ENCODE data around the gene TMEM39A. TPM values are rescaled to one million over a fixed set of nuclear protein-coding genes. Genes with fewer than 3 reads are reported as not detected.

Gene TMEM39A
- total RNA-seq, 1 experiment from 2014 or later = 46.8 TPM

DNA sequence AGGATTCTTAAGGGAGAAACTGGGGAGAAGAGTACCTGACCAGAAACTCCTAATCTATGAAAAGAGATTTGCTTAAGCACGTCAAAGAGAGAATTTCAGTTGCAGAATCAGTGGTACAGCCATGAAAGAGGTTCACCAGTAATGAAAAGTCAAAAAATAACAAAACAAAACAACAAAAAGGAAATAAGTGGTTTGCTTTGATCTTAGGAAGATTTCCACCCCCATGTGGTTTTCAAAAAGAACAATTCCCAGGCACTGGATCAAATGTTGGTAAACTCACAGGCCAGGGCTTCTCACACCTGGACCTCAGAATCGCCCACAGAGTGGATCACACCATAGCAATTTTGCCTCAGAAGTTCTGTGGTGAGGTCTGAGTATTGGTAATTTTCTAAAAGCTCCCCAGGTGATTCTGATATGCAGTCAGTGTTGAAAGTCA lies 67.5 kb downstream of the TMEM39A start:
- Histone ChIP-seq H3K4me1 (replicated peaks; ENCODE audit: insufficient read depth) (no peaks in the 10 kb centered on the region), H3K27me3 (ENCODE audit: insufficient read depth, low read depth) (no peaks in the 10 kb centered on the region), H3K79me2 (ENCODE audit: low read depth) (no peaks in the 10 kb centered on the region), H3F3A (ENCODE audit: insufficient read depth, low read depth) (no peaks in the 10 kb centered on the region), H3K36me3 (ENCODE audit: low read depth) (no peaks in the 10 kb centered on the region), H3K9me3 (ENCODE audit: insufficient read depth, low read depth) (no peaks in the 10 kb centered on the region), H3K9me2 (ENCODE audit: insufficient read depth) (no peaks in the 10 kb centered on the region), H4K20me1 (ENCODE audit: insufficient read depth) (no peaks in the 10 kb centered on the region), H3K4me2 (no peak overlapping the region), H2AFZ (no peak overlapping the region), H3K27ac (no peak overlapping the region), H3K4me3 (no peak overlapping the region)
- no TSS peak for BruUV-seq (replicated peaks)
- ChIA-PET POLR2A (ENCODE audit: unreplicated experiment) (no interaction called here), CTCF (no interaction called here)
- intact Hi-C loops (cut with micrococcal nuclease; ENCODE audit: unreplicated experiment) = no loop called here
- DNase-seq = no peak
- TF ChIP-seq EZH2 (IDR thresholded peaks at IDR 0.05; ENCODE audit: low read depth) = no peak
- TF ChIP-seq, protein P1, sequence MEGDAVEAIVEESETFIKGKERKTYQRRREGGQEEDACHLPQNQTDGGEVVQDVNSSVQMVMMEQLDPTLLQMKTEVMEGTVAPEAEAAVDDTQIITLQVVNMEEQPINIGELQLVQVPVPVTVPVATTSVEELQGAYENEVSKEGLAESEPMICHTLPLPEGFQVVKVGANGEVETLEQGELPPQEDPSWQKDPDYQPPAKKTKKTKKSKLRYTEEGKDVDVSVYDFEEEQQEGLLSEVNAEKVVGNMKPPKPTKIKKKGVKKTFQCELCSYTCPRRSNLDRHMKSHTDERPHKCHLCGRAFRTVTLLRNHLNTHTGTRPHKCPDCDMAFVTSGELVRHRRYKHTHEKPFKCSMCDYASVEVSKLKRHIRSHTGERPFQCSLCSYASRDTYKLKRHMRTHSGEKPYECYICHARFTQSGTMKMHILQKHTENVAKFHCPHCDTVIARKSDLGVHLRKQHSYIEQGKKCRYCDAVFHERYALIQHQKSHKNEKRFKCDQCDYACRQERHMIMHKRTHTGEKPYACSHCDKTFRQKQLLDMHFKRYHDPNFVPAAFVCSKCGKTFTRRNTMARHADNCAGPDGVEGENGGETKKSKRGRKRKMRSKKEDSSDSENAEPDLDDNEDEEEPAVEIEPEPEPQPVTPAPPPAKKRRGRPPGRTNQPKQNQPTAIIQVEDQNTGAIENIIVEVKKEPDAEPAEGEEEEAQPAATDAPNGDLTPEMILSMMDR (conservative IDR thresholded peaks at IDR 0.05) = no peak

DNA sequence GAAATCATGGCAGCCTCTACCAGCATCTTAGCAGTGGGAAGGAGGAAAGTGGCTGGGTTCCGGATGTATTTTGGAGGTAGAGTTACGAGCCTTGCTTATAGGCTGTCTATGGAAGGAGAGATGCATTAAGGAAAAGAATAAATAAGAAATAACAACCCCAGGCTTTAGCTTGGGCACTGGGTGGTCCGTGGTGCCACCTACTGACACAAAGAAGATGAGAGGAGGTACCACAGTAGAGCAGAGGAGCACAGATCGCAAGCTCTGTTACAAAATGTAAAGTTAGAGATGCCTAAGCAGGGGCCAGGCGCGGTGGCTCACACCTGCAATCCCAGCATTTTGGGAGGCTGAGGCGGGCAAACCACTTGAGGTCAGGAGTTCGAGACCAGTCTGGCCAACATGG lies 74.8 kb downstream of the TMEM39A start:
- no peak overlapping the region for H3K4me3 ChIP-seq
- H4K20me1 ChIP-seq (ENCODE audit: insufficient read depth) = no peaks in the 10 kb centered on the region
- H3K27ac ChIP-seq = no peak overlapping the region
- no peaks in the 10 kb centered on the region for H3K4me1 ChIP-seq (replicated peaks; ENCODE audit: insufficient read depth)
- H3K9me2 ChIP-seq (ENCODE audit: insufficient read depth) = no peaks in the 10 kb centered on the region
- H3K4me2 ChIP-seq = no peak overlapping the region
- intact Hi-C loops (cut with micrococcal nuclease; ENCODE audit: unreplicated experiment) = loop anchor here (1.0 to 10.0 kb wide), 5 partner anchors 114 to 504 kb away; partner anchors contain the start of genes B4GALT4 and TEX55
- H3K9me3 ChIP-seq (ENCODE audit: insufficient read depth, low read depth) = no peaks in the 10 kb centered on the region
- POLR2A ChIA-PET (ENCODE audit: unreplicated experiment) = no interaction called here
- peak in 1 of 2 experiments; percentile 59 for DNase-seq
- H3K36me3 ChIP-seq (ENCODE audit: low read depth) = no peaks in the 10 kb centered on the region
- BruUV-seq (replicated peaks) = no TSS peak
- CTCF ChIA-PET = interaction anchor here (0.6 to 1.6 kb wide), 6 partner anchors 26 to 505 kb away, joined by 3 to 22 read pairs (median 4); partner anchors contain the start of gene B4GALT4
- H3K27me3 ChIP-seq (ENCODE audit: insufficient read depth, low read depth) = no peaks in the 10 kb centered on the region
- no peak overlapping the region for H2AFZ ChIP-seq
- no peaks in the 10 kb centered on the region for H3K79me2 ChIP-seq (ENCODE audit: low read depth)
- TF ChIP-seq, protein P1 (conservative IDR thresholded peaks at IDR 0.05) = peak; percentile 69
- TF ChIP-seq EZH2 (IDR thresholded peaks at IDR 0.05; ENCODE audit: low read depth) = no peak
- no peaks in the 10 kb centered on the region for H3F3A ChIP-seq (ENCODE audit: insufficient read depth, low read depth)

DNA sequence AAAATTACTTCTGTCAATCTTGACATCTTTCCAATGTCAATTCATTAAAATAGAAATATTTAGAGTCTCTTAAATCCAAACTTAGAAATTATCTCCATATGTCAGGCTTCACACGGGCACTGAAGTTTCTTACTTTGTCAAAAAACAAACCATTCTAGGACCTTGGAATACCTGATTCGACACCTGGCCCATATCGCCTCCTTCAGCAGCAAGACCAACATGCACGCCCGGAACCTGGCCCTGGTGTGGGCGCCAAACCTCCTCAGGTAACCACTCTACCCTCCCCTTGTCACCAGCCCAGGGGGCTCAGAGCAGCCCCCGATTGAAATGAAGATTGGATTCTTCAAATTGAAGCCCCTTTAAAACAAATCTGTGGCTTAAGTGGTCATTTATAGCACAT lies 81.3 kb downstream of the TMEM39A start:
- intact Hi-C loops (cut with micrococcal nuclease; ENCODE audit: unreplicated experiment) = loop anchor here (10.0 kb wide), 2 partner anchors 137 to 237 kb away; partner anchors contain the start of genes B4GALT4 and TEX55
- CTCF ChIA-PET = no interaction called here
- H3K4me1 ChIP-seq (replicated peaks; ENCODE audit: insufficient read depth) = no peaks in the 10 kb centered on the region
- H3K36me3 ChIP-seq (ENCODE audit: low read depth) = no peaks in the 10 kb centered on the region
- POLR2A ChIA-PET (ENCODE audit: unreplicated experiment) = no interaction called here
- H2AFZ ChIP-seq = no peak overlapping the region
- no peak for TF ChIP-seq EZH2 (IDR thresholded peaks at IDR 0.05; ENCODE audit: low read depth)
- TF ChIP-seq, protein P1 (conservative IDR thresholded peaks at IDR 0.05) = no peak
- no TSS peak for BruUV-seq (replicated peaks)
- no peak overlapping the region for H3K27ac ChIP-seq
- H3K9me2 ChIP-seq (ENCODE audit: insufficient read depth) = no peaks in the 10 kb centered on the region
- H3K4me2 ChIP-seq = no peak overlapping the region
- H3K4me3 ChIP-seq = no peak overlapping the region
- H3K27me3 ChIP-seq (ENCODE audit: insufficient read depth, low read depth) = no peaks in the 10 kb centered on the region
- H3K79me2 ChIP-seq (ENCODE audit: low read depth) = no peaks in the 10 kb centered on the region
- H3K9me3 ChIP-seq (ENCODE audit: insufficient read depth, low read depth) = no peaks in the 10 kb centered on the region
- H3F3A ChIP-seq (ENCODE audit: insufficient read depth, low read depth) = no peaks in the 10 kb centered on the region
- H4K20me1 ChIP-seq (ENCODE audit: insufficient read depth) = no peaks in the 10 kb centered on the region
- no peak for DNase-seq

Measured in PC-9 (cell line).